ENCODE results near the gene STAC3. TPM values are rescaled to one million over a fixed set of nuclear protein-coding genes. Genes with fewer than 3 reads are reported as not detected.

STAC3 gene
- total RNA-seq, 1 experiment from 2014 or later: 2.5 TPM

DNA sequence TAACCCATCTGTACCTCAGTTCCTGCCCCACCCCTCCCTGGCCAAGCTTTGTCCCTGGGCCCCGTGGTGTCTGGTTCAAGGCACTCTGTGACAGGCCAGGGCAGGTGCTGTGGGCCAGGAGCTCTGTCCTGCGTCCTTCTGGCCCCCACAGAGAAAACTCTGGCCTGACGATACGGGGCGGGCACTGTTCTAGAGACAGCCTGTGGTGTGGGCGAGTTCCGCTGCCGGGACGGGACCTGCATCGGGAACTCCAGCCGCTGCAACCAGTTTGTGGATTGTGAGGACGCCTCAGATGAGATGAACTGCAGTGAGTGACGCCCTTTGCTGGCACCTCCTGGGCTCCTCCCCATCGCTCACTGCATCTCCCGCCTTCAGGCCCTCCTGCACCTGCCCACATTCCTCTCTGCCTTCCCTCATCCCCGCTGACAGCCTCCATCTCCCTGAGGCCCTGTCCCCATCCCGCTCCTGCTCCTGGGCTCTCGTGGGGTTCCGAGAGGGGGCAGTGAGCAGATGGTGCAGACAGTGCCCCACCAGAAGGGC lies 57.2 kb downstream of the STAC3 start (continued):
- TF ChIP-seq, protein P1, sequence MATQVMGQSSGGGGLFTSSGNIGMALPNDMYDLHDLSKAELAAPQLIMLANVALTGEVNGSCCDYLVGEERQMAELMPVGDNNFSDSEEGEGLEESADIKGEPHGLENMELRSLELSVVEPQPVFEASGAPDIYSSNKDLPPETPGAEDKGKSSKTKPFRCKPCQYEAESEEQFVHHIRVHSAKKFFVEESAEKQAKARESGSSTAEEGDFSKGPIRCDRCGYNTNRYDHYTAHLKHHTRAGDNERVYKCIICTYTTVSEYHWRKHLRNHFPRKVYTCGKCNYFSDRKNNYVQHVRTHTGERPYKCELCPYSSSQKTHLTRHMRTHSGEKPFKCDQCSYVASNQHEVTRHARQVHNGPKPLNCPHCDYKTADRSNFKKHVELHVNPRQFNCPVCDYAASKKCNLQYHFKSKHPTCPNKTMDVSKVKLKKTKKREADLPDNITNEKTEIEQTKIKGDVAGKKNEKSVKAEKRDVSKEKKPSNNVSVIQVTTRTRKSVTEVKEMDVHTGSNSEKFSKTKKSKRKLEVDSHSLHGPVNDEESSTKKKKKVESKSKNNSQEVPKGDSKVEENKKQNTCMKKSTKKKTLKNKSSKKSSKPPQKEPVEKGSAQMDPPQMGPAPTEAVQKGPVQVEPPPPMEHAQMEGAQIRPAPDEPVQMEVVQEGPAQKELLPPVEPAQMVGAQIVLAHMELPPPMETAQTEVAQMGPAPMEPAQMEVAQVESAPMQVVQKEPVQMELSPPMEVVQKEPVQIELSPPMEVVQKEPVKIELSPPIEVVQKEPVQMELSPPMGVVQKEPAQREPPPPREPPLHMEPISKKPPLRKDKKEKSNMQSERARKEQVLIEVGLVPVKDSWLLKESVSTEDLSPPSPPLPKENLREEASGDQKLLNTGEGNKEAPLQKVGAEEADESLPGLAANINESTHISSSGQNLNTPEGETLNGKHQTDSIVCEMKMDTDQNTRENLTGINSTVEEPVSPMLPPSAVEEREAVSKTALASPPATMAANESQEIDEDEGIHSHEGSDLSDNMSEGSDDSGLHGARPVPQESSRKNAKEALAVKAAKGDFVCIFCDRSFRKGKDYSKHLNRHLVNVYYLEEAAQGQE (IDR thresholded peaks at IDR 0.05; ENCODE audit: low read depth): no peak
- TF ChIP-seq TCF7L2 (IDR thresholded peaks at IDR 0.05; ENCODE audit: borderline replicate concordance, extremely low read depth, insufficient read depth, insufficient read length) (no peak), RAD21 (IDR thresholded peaks at IDR 0.05; ENCODE audit: low read depth) (no peak), ELF1 (IDR thresholded peaks at IDR 0.05; ENCODE audit: borderline replicate concordance, low read depth) (no peak)

MicroRNAs encoded within 50 kb of the gene (microRNA counts, 767-probe panel; counts per million panel counts)
- not detected for microRNA hsa-miR-1228-3p

Small RNA genes lying within 50 kb of the gene (microRNA-seq; reads per million reads assigned to microRNA genes)
- 2.0 reads per million for gene MIR1228 (ENCODE audit: borderline number of aligned reads)

Other genes starting within 250 kb of the STAC3 start
- 12.3 TPM for gene ZBTB39, start 244.6 kb downstream of the STAC3 start, total RNA-seq (2021; ENCODE audit: unreplicated experiment)
- gene TAC3, start 234.7 kb downstream of the STAC3 start, total RNA-seq (2021; ENCODE audit: unreplicated experiment): not detected
- gene MYO1A, start 201.1 kb downstream of the STAC3 start, total RNA-seq (2021; ENCODE audit: unreplicated experiment): 0.76 TPM
- gene NEMP1, start 172.4 kb downstream of the STAC3 start, total RNA-seq (2021; ENCODE audit: unreplicated experiment): 35.2 TPM
- gene NAB2, start 162.1 kb downstream of the STAC3 start, total RNA-seq (2021; ENCODE audit: unreplicated experiment): 77.1 TPM
- gene STAT6, start 139.8 kb downstream of the STAC3 start, total RNA-seq (2021; ENCODE audit: unreplicated experiment): 78.5 TPM
- 12.0 TPM for gene LRP1, start 122.7 kb downstream of the STAC3 start, total RNA-seq (2021; ENCODE audit: unreplicated experiment)
- gene LRP1-AS, start 103.6 kb downstream of the STAC3 start, total RNA-seq (2021; ENCODE audit: unreplicated experiment): not detected
- 20.0 TPM for gene NXPH4, start 34.4 kb downstream of the STAC3 start, total RNA-seq (2021; ENCODE audit: unreplicated experiment)
- 280 TPM for gene SHMT2, start 21.5 kb downstream of the STAC3 start, total RNA-seq (2021; ENCODE audit: unreplicated experiment)
- 45.4 TPM for gene R3HDM2, start 179.9 kb upstream of the STAC3 start, total RNA-seq (2021; ENCODE audit: unreplicated experiment)
- gene INHBC, start 183.6 kb upstream of the STAC3 start, total RNA-seq (2021; ENCODE audit: unreplicated experiment): 0.20 TPM
- 0.89 TPM for gene INHBE, start 204.1 kb upstream of the STAC3 start, total RNA-seq (2021; ENCODE audit: unreplicated experiment)
- 6.4 TPM for gene GLI1, start 208.6 kb upstream of the STAC3 start, total RNA-seq (2021; ENCODE audit: unreplicated experiment)
- gene ARHGAP9, start 228.7 kb upstream of the STAC3 start, total RNA-seq (2021; ENCODE audit: unreplicated experiment): 0.84 TPM
- gene MARS1, start 236.9 kb upstream of the STAC3 start, total RNA-seq (2021; ENCODE audit: unreplicated experiment): 344 TPM